Colonic mucosa (tissue), 4 donors: Measurements from ENCODE around the gene CUEDC1. TPM values are rescaled to one million over a fixed set of nuclear protein-coding genes. Genes with fewer than 3 reads are reported as not detected.

Experiments used
- DNase-seq: peaks from one replicate; pipeline ENCODE4 v3.0.0-alpha.2; 2020
- H3K27ac ChIP-seq: fragments of 200-600 bp; one replicate; pipeline ENCODE4 v1.8.0; 2021
- H3K27me3 ChIP-seq: fragments of 200-600 bp; one replicate; pipeline ENCODE4 v1.8.0; 2021
- H3K36me3 ChIP-seq: fragments of 200-600 bp; one replicate; pipeline ENCODE4 v1.8.0; 2021
- H3K4me1 ChIP-seq: fragments of 200-600 bp; one replicate; pipeline ENCODE4 v1.8.0; 2021; ENCODE audit warnings: mild to moderate bottlenecking
- H3K4me3 ChIP-seq: fragments of 200-600 bp; one replicate; pipeline ENCODE4 v1.8.0; 2021
- H3K9ac ChIP-seq, 2 donors: one replicate each; pipeline ENCODE4 v1.7.0; 2013; ENCODE audit warnings: control low read depth in 2 of 2, low read depth in 2 of 2, low read length in 2 of 2
- H3K9me3 ChIP-seq: fragments of 200-600 bp; one replicate; pipeline ENCODE4 v1.8.0; 2021
- CTCF ChIP-seq: fragments of 200-600 bp; IDR thresholded peaks from one replicate; pipeline ENCODE4 v1.8.0; 2022; ENCODE audit warnings: antibody characterized with exemption, mild to moderate bottlenecking
- intact Hi-C: fragments of 100-400 bp; cut with DNase I; formaldehyde crosslinking; loops from one replicate; pipeline ENCODE4 v1.14.1; 2022
- total RNA-seq, 2 donors: library from RNA; stranded (reverse); fragmentation: NEBNext Ultra II Directional in 1 of 2; extraction: Animal tissue kit (Norgen Biotek cat#: 25700) in 1 of 2; gene quantifications; one replicate each; pipeline ENCODE4 v1.2.1, GENCODE V29; 2021
- donor health status: healthy.
- donor health status: DM: no; HTN: no; CAD: no.
- donor health status: DM: no; HTN: no; CAD: no.

Gene CUEDC1
- total RNA-seq, 2 donors from 2014 or later, result 14.7 to 15.2 TPM

- no peaks in the 10 kb centered on the region for H3K36me3 ChIP-seq
- H3K9me3 ChIP-seq, result no peaks in the 10 kb centered on the region
- DNase-seq, result no peak
- H3K27ac ChIP-seq, result no peak overlapping the region
- H3K9ac ChIP-seq, result no peak overlapping the region
- no peak overlapping the region for H3K4me3 ChIP-seq
- intact Hi-C loops, result no loop called here
- TF ChIP-seq CTCF, result no peak
- no peaks in the 10 kb centered on the region for H3K27me3 ChIP-seq
- peaks cover 6% of the 10 kb centered on the region for H3K4me1 ChIP-seq
Measured at GRCh38 chr17:57930239-57930638, 25.0 kb downstream of the CUEDC1 start.

DNA sequence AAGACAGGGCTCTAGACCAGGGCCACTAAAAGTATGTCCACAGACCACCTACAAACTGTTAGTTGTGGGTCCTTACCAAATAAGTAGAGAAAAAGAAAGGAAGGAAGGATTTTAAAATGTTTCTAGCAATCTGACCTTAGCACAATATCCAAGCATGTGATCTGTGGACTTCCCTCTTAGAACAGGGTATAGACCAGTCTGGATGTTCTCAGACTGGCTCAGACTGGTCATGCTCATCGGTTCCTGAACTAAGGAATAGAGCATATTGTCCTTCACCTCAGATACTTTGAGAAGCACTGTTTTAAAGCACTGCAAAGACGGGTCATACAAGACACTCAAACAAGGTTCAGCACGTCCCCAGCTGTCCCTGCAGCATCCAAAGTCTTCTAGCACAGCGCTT, 25.8 kb downstream of the CUEDC1 start:
- Histone ChIP-seq H3K4me1 (peaks cover 6% of the 10 kb centered on the region), H3K9ac (no peak overlapping the region), H3K27ac (no peak overlapping the region), H3K4me3 (no peak overlapping the region), H3K27me3 (no peaks in the 10 kb centered on the region), H3K36me3 (no peaks in the 10 kb centered on the region), H3K9me3 (no peaks in the 10 kb centered on the region)
- intact Hi-C loops, result no loop called here
- TF ChIP-seq CTCF, result no peak
- DNase-seq, result no peak

GRCh38 chr17:57928928-57929327, 26.3 kb downstream of the CUEDC1 start:
- intact Hi-C loops, result no loop called here
- TF ChIP-seq CTCF, result no peak
- H3K9me3 ChIP-seq, result no peaks in the 10 kb centered on the region
- no peak overlapping the region for H3K27ac ChIP-seq
- H3K4me1 ChIP-seq, result peaks cover 6% of the 10 kb centered on the region
- H3K27me3 ChIP-seq, result no peaks in the 10 kb centered on the region
- H3K9ac ChIP-seq, result no peak overlapping the region
- no peaks in the 10 kb centered on the region for H3K36me3 ChIP-seq
- DNase-seq, result no peak
- no peak overlapping the region for H3K4me3 ChIP-seq

GRCh38 chr17:57927048-57927723, 28.0 kb downstream of the CUEDC1 start:
- Histone ChIP-seq H3K27me3 (no peaks in the 10 kb centered on the region), H3K4me1 (peaks cover 6% of the 10 kb centered on the region), H3K9ac (peak overlapping the region in 1 of 2 donors; percentile 52), H3K27ac (peak overlapping the region; percentile 35), H3K9me3 (no peaks in the 10 kb centered on the region), H3K4me3 (no peak overlapping the region), H3K36me3 (no peaks in the 10 kb centered on the region)
- intact Hi-C loops, result no loop called here
- no peak for TF ChIP-seq CTCF
- peak; percentile 73 for DNase-seq

DNA sequence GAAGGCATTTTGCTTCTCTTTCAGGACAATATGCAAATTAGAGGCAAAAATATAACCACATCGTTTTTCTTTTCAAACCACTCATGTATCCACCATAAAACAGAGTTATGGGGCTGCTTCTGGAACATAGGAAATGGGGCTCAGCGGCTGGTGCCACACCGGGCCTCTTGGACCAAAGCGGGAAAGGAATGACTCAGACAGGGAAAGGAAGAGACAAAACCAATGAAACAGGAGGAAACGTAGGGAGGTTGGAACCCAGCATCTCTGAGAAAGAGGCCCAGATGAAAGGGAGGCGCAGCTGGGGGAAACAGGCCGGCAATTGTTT, 28.5 kb downstream of the CUEDC1 start:
- no peak for TF ChIP-seq CTCF
- Histone ChIP-seq H3K4me3 (no peak overlapping the region), H3K27me3 (no peaks in the 10 kb centered on the region), H3K36me3 (no peaks in the 10 kb centered on the region), H3K4me1 (peaks cover 6% of the 10 kb centered on the region), H3K9me3 (no peaks in the 10 kb centered on the region), H3K27ac (peak overlapping the region; percentile 35), H3K9ac (peak overlapping the region in 1 of 2 donors; percentile 52)
- no peak for DNase-seq
- intact Hi-C loops, result no loop called here
